ENCODE results near the gene RAB11A.
"Not testable (repeated sequence)": the region's sequence is repeated elsewhere in the genome, so short reads cannot be mapped to it uniquely, and the experiment has no call there.

RAB11A gene

DNA sequence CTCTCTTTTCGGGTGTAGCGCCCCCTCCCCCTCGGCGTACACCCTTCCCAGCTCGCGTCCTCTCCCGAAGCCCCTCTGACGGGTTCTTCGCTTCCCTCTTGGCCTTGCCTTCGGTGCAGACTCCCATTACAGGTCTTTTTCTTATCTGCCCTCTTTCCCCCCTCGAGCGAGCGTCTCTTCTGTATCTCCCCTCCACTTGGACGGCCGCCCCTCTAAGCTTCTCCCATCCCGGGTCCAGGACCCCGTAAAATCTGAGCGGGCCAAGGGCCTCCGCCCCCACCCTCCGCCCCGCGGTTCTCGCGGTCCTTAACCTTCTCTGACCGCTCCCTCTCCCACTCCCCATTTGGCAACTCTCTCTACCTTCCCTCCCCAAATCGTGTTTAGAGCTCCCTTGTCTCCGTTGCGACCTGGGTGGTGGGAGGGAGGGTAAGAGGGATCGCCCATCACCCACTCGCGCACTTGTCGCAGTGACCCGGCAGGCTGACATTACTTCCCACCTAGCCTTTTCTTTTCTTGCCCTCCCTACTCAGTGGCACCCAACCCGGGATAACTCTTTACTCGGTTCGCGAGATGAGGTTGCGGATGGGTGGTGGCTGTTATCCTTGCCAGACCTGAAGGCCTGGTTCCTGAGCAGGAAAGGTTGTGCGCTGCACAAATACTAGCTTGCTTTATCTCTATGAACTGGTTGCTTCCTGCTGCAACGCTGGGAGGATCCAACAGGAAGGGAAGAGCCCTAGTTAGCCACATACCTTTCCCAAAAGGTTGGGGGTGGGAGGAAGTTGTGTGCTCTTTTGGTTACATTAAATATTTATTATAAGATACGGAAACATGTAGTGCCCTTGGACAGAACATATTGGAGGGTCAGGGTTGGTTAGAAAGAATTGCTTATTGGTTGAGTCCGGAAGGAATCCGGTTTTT is 922 bp downstream of the RAB11A start:
- Histone ChIP-seq H3K36me3 (ENCODE audit: control insufficient read depth, low read length) (peaks cover 24% of the 10 kb centered on the region), H3K4me2 (ENCODE audit: low read length) (peak overlapping the region; percentile 74), H4K20me1 (ENCODE audit: control insufficient read depth, insufficient read depth, low read depth, low read length) (peaks cover 6% of the 10 kb centered on the region), H3K9me2 (replicated peaks; ENCODE audit: control insufficient read depth, low read length) (no peaks in the 10 kb centered on the region), H3K4me3 (ENCODE audit: low read length) (peak overlapping the region; percentile 93), H3K9me3 (ENCODE audit: control insufficient read depth, insufficient read depth, low read length) (no peaks in the 10 kb centered on the region), H3K79me2 (ENCODE audit: control insufficient read depth, low read length) (peaks cover 59% of the 10 kb centered on the region), H3K27ac (ENCODE audit: low read depth, low read length) (peak overlapping the region; percentile 66), H3K27me3 (ENCODE audit: control insufficient read depth, low read length) (no peaks in the 10 kb centered on the region), H3F3A (ENCODE audit: control insufficient read depth, insufficient read depth) (no peaks in the 10 kb centered on the region), H3K4me1 (ENCODE audit: control insufficient read depth, low read length) (peaks cover 25% of the 10 kb centered on the region)
- no peak for TF ChIP-seq EZH2phosphoT487 (IDR thresholded peaks at IDR 0.05; ENCODE audit: borderline replicate concordance, low read length)
- TF ChIP-seq, protein P1, sequence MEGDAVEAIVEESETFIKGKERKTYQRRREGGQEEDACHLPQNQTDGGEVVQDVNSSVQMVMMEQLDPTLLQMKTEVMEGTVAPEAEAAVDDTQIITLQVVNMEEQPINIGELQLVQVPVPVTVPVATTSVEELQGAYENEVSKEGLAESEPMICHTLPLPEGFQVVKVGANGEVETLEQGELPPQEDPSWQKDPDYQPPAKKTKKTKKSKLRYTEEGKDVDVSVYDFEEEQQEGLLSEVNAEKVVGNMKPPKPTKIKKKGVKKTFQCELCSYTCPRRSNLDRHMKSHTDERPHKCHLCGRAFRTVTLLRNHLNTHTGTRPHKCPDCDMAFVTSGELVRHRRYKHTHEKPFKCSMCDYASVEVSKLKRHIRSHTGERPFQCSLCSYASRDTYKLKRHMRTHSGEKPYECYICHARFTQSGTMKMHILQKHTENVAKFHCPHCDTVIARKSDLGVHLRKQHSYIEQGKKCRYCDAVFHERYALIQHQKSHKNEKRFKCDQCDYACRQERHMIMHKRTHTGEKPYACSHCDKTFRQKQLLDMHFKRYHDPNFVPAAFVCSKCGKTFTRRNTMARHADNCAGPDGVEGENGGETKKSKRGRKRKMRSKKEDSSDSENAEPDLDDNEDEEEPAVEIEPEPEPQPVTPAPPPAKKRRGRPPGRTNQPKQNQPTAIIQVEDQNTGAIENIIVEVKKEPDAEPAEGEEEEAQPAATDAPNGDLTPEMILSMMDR (IDR thresholded peaks at IDR 0.05; ENCODE audit: low read depth, low read length, poor library complexity, severe bottlenecking), result no peak

DNA sequence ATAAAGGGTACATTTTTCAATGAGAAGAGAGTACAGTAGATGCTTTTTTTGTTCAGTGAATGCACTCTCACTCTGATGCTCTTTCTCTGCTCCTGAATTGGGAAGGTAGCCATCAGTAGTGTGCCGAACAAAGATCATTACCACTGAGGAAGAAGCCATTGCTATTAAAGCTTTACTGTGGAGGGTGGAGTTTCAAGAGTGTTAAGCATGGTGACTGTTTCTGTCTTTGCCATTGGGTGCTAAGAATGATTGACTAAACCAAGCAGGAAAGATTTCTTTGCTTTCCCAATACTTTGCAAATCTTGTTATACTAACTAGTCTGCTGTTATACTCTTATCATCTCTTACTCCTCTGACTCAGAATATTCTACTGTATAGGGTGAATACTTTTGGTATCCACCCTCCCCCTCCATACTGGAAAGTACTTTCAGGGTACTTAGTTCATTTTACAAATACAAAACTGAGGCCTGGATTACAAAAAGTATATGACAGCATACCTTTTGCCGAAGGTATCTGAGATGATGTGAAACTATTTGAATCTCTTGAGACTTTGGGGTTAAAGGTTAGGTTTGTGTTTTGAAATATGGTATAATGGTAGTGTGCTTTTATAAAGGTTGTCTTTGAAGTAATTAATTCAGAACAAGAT is 1.7 kb downstream of the RAB11A start:
- Histone ChIP-seq H3K9me3 (ENCODE audit: control insufficient read depth, insufficient read depth, low read length) (no peaks in the 10 kb centered on the region), H3K27me3 (ENCODE audit: control insufficient read depth, low read length) (no peaks in the 10 kb centered on the region), H3K9me2 (replicated peaks; ENCODE audit: control insufficient read depth, low read length) (no peaks in the 10 kb centered on the region), H3K36me3 (ENCODE audit: control insufficient read depth, low read length) (peaks cover 32% of the 10 kb centered on the region), H3K4me2 (ENCODE audit: low read length) (peak overlapping the region; percentile 74), H3F3A (ENCODE audit: control insufficient read depth, insufficient read depth) (no peaks in the 10 kb centered on the region), H3K4me1 (ENCODE audit: control insufficient read depth, low read length) (peaks cover 25% of the 10 kb centered on the region), H4K20me1 (ENCODE audit: control insufficient read depth, insufficient read depth, low read depth, low read length) (peaks cover 6% of the 10 kb centered on the region), H3K27ac (ENCODE audit: low read depth, low read length) (peak overlapping the region; percentile 66), H3K4me3 (ENCODE audit: low read length) (peak overlapping the region; percentile 93), H3K79me2 (ENCODE audit: control insufficient read depth, low read length) (peaks cover 67% of the 10 kb centered on the region)
- TF ChIP-seq EZH2phosphoT487 (IDR thresholded peaks at IDR 0.05; ENCODE audit: borderline replicate concordance, low read length), result no peak
- TF ChIP-seq, protein P1 (IDR thresholded peaks at IDR 0.05; ENCODE audit: low read depth, low read length, poor library complexity, severe bottlenecking), result no peak

DNA sequence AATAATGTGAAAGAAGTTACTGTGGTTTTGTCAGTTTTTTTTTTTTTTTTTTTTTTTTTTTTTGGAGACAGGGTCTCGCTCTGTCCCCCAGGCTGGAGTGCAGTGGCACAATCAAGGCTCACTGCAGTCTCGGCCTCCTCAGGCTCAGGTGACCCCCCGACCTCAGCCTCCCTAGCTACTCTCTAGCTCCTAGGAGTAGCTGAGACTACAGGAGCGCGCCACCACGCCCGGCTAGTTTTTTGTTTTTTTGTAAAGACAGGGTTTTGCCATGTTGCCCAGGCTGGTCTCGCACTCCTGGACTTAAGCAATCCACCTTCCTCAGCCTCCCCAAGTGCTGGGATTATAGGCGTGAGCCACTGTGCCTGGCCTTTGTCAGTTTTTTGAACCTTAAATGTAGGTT is 2.6 kb downstream of the RAB11A start:
- not testable (repeated sequence) for H3K9me3 ChIP-seq (ENCODE audit: control insufficient read depth, insufficient read depth, low read length); H3F3A ChIP-seq (ENCODE audit: control insufficient read depth, insufficient read depth); H3K4me3 ChIP-seq (ENCODE audit: low read length); H3K27me3 ChIP-seq (ENCODE audit: control insufficient read depth, low read length); H3K9me2 ChIP-seq (replicated peaks; ENCODE audit: control insufficient read depth, low read length); H3K27ac ChIP-seq (ENCODE audit: low read depth, low read length); H4K20me1 ChIP-seq (ENCODE audit: control insufficient read depth, insufficient read depth, low read depth, low read length)
- peak overlapping the region; percentile 74 for H3K4me2 ChIP-seq (ENCODE audit: low read length)
- H3K4me1 ChIP-seq (ENCODE audit: control insufficient read depth, low read length), result peaks cover 25% of the 10 kb centered on the region
- H3K79me2 ChIP-seq (ENCODE audit: control insufficient read depth, low read length), result peaks cover 75% of the 10 kb centered on the region
- peaks cover 40% of the 10 kb centered on the region for H3K36me3 ChIP-seq (ENCODE audit: control insufficient read depth, low read length)

DNA sequence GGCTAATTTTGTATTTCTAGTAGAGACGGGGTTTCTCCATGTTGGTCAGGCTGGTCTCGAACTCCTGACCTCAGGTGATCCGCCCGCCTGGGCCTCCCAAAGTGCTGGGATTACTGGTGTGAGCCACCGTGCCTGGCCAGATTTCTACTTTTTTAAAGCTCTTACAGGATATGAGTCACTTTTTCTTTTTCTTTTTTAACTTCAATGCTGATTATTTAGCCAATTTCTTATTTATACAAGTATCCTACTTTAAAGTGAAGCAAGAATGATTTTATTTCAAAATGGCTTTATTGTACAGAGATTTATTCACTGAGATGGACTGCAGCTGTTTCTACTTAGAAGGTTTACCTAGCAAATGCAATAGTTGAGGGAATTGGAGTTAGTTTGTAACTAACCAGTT is 3.3 kb downstream of the RAB11A start:
- not testable (repeated sequence) for H3F3A ChIP-seq (ENCODE audit: control insufficient read depth, insufficient read depth); H3K9me3 ChIP-seq (ENCODE audit: control insufficient read depth, insufficient read depth, low read length); H4K20me1 ChIP-seq (ENCODE audit: control insufficient read depth, insufficient read depth, low read depth, low read length); H3K4me2 ChIP-seq (ENCODE audit: low read length); H3K9me2 ChIP-seq (replicated peaks; ENCODE audit: control insufficient read depth, low read length); H3K27me3 ChIP-seq (ENCODE audit: control insufficient read depth, low read length); H3K4me3 ChIP-seq (ENCODE audit: low read length); H3K27ac ChIP-seq (ENCODE audit: low read depth, low read length)
- Histone ChIP-seq H3K79me2 (ENCODE audit: control insufficient read depth, low read length) (peaks cover 80% of the 10 kb centered on the region), H3K4me1 (ENCODE audit: control insufficient read depth, low read length) (peaks cover 25% of the 10 kb centered on the region), H3K36me3 (ENCODE audit: control insufficient read depth, low read length) (peaks cover 47% of the 10 kb centered on the region)

Measured in DOHH2 (cell line).